ENCODE results near the gene SERPINB1.
"Not testable (repeated sequence)": the region's sequence is repeated elsewhere in the genome, so short reads cannot be mapped to it uniquely, and the experiment has no call there.

SERPINB1 gene

DNA sequence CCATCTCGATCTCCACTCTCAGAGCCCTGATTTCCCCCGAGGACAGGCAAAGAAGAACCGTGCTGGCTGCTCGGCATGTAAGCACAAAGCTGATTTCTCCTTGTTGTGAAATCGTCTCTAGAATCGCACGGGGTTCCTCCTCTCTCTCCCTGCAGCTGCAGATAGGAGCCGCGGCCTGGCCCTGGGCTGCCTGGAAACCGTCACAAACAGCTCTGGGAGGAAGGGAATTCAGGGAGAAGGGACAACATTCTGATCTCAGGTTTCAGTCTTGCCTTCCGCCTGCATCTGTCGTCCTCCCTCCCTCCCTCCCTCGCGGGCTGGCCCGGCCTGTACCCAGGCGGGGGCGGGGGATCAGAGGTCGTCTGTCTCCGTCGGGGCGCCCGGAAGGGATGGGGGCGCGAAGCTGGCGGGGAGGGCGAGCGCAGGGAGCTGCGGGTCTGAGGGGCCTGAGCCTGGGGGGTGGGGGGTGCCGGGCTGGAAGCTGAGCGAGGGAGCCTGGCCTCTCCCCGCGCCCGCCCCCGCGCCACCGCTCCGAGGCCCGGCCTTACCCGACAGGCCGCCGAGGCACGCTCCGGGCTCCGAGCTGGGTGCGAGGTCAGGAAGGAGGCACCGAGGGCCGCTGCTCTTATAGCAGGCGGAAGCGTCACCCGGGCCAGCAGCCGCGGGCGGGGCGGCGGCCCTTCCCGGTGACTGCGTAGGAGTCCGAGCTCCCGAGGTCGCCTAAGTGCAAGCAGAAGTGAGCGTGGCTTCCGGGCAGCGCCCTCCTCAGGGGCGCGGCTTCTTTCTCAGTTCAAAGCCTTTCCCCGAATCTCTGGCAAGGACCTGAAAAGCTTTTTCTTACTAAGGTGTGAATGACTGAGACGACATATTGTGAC is at the start of gene SERPINB1:
Gene SERPINB1, minus strand, starts transcription at position 600 of the 875 bp plus-strand sequence. CDS start 1,277 bp downstream, outside the sequence.
- DNase-seq: peak; percentile 95

DNA sequence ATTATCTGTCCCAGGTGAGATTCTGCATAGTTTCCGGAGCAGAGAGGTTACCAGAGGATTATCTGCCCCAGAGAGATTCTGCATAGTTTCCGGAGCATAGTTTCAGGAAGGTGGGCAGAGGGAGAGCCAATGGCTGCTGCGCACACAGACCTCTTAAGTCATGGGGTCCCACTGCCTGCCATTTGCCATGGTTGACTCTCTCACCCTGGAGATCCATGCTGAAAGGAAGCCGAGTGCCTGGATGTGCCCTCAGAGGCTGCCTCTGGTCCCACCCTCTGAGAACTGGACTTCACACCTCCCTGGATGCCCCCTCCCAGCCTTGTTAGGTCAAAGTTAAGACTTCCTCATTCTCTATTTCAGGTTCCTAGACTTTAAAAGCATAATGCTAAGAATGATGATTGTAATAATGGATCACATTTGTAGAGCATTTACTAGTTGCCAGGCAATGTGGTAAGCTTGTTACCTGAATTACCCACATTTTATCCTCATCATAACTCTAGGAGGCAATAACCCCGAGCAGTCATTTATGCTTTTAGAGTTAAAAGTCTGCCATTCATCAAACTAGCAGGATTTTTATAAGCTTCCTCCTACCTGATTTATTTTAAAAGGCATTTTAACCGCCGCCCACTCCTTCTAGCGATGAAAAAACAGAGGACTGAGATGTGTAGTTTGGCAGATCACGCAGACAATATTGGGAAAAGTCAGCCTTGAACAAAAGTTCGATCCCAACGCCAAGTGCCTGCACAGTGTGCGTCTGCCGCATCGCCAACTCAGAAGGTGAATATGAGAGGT is 49.5 kb upstream of the SERPINB1 start:
- no peak for DNase-seq

DNA sequence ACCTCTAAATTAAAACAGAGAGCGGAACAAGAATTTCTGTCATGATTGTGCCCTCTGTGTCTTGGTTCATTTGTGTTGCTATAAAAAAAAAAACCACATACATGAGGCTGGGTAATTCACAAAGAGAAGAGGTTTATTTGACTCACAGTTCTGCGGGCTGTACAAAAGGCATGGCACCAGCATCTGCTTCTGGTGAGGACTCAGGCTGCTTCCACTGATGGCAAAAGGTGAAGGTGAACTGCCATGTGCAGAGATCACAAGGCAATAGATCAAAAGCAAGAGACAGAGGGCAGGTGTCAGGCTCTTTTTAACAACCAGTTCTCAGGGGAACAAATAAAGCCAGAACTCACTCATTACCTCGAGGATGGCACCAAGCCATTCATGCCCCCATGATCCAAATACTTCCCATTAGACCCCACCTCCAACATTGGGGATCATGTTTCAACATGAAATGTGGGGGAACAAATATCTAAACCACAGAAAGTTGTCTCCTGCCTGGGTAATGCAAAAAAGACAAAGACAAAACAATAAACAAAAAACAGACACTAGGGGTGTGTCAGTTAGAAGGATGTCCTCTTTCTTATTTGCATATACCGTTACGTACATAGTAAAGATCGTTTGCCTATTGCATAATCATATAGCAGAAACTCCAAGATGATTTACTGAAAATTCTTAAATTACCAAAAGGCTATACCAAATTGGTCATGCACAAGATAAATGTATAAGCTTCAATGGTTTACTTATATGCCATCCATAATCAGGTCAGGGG is 44.5 kb upstream of the SERPINB1 start:
- DNase-seq: no peak

DNA sequence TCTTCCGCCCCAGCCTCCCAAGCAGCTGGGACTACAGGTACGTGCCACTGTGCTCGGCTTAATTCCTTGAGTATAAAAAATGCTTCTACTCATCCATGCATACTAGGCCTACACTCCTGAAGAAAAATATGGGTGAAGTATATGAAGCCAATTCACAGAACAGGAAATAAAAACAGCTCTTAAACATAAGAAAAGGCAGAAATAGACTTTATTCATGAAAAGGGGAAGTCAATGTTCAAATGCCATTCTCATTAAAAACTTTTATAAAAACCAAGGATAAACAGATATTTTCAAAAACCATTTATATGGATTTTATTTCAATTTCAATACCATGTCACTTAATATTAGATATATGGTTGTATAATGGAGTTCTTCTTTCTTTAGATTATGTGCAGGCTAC is 43.1 kb upstream of the SERPINB1 start:
- DNase-seq: no peak

DNA sequence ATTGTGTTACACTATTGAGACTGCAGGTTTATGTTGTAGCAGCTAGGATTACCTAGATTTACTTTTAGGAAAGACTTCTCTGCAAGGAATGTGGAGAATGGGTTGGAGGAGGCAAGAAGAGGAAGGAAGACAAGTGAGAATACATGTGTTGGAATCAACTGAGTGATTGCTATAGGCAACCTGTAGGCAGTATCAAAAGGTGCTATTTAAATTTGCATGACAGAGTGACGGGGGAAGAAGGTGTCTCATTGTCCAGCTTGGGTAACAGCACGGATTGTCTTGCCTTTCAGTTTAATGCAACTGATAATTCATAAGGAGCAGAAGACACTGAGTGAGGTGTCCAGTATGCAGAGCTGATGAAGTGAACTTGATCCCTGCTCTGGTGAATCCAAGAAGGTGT is 42.0 kb upstream of the SERPINB1 start:
- no peak for DNase-seq

DNA sequence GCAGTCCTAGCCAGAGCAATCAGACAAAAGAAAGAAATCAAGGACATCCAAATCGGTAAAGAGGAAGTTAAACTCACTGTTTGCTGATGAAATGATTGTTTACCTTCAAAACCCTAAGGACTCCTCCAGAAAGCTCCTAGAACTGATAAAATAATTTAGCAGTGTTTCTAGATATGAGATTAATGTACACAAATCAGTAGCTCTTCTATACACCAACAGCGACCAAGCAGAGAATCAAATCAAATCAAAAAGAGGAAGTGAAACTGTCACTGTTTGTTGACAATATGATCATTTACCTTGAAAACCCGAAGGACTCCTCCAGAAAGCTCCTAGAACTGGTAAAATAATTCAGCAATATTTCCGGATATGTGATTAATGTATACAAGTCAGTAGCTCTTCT is 39.8 kb upstream of the SERPINB1 start:
- peak; percentile 60 for DNase-seq

DNA sequence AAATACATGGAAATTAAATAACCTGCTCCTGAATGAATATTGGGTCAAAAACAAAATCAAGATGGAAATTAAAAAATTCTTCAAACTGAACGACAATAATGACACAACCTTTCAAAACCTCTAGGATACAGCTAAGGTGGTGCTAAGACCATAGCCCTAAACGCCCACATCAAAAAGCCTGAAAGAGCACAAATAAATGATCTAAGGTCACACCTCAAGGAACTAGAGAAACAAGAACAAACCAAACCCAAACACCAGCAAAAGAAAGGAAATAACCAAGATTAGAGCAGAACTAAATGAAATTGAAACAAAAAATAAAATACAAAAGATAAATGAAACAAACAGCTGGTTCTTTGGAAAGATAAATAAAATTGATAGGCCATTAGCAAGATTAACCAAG is 38.5 kb upstream of the SERPINB1 start:
- DNase-seq: not testable (repeated sequence)

DNA sequence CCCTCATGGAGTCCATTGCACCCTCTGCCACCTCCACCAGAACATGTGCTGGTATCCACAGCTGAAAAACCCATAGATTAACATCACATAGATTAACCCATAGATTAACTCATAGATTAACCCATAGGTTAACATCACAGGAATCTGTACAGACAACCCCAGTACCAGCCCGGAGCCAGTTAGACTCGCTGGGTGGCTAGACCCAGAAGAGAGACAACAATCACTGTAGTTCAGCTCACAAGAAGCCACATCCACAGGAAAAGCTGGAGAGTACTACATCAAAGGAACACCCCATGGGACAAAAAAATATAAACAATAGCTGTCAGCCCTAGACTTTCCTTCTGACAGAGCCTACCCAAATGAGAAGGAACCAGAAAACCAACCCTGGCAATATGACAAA is 36.3 kb upstream of the SERPINB1 start:
- DNase-seq: no peak

DNA sequence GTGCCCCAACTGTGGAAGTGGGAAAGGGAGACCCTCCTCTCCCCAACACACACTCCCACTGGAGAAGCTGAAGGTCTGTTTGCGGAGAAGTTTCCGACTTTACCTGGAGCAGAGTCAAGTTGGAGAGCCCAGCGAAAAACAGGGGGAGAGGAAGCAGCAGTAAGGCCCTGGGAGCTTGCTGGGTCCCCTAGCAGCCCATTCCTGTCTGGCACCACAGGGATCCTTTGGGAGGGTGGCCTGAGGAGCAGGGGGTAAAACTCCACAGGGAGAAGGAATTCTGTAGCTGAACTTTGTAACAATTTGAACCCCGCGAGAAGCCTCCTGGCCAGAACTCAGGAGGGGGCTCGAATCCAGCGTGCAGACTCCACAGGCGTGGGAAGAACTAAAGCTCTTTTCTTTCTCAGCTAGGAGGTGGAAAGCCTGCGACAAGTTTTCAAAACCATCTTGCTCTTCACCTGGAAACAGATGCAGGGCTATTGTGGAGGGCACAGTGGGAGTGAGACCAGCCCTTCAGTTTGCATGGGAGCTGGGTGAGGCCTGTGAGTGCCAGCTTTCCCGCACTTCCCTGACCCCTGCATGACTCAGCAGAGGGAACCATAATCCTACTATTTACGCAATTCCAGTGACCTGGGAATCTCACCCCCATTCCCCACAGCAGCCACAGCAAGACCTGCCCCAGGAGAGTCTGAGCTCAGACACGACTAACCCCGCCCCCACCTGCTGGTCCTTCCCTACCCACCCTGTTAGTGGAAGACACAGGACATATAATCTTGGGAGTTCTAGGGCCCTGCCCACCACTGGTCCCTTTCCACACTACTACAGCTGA is 35.6 kb upstream of the SERPINB1 start:
- no peak for DNase-seq

DNA sequence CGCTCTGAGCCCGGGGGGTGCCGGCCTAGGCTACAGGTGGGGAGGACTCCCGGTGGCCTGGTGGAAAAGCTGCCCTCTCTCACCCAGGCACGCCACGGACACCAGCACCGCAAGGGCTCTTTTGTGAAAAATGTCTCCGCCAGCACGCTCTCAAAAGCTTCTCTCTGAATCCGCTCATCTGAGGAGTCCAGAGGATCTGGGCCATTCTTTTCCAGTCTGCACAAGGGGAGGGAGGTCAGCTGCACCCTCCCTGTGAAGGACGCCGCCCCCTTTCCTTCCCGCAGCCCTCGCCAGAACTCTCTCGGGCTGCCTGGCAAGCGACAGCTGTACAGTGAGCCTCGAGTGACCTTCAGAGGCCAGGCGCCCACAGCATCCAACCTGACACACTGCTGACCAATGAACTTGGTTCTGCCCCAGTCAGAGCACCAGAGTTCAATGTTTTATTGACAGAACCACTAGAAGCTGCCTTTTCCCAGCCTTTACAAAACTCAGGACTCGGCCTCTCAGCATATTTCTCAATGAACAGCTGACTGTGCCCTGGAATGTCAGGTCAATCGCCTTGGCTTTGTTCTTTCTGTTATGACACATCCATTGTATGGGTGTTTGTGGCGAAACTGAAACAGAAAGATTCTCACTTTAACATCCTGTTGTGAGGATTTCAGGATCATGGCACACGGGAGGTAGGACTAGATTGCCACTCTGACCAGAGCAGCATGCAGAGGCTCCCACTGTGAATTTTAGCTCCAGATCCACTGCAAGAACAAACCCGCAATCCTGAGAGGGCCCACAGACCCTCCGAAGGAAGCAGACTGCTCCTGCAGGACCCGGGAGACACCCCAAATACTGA is 34.8 kb upstream of the SERPINB1 start:
- peak; percentile 42 for DNase-seq

DNA sequence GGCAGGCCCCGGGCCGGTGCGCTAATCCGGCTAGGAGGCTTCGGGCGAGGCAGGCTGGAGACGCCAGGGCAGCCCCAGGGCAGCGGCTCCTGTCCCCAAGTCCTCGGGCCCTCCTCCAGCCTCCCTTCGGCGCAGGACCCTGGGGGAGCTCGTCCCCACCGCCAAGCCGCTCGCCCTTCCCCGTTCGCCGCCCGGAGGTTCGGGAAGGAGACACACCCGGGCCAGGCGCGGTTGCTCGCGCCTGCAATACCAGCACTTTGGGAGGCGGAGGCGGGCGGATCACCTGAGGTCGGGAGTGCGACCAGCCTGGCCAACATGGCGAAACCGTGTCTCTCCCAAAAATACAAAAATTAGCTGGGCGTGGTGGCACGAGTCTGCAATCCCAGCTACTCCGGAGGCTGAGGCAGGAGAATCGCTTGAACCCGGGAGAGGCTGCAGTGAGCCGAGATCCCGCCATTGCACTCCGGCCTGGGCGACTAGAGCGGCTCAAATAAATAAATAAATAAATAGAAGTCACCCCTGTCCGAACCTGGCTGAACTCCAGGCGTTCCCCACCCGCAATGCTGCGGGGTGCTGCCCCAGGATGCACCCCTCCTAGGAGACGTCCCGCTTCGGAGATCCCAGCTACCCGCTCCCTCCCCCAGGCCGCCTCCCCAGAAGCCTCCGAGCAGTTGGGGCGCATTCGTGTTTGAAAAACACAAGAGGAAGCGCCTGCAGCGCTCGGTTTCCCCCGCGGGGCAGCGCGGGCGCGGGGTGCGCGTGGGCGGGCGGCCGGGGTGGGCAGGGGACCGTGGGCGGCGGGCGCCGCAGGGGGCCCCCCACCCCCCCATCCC is 33.9 kb upstream of the SERPINB1 start:
- DNase-seq: peak; percentile 61

DNA sequence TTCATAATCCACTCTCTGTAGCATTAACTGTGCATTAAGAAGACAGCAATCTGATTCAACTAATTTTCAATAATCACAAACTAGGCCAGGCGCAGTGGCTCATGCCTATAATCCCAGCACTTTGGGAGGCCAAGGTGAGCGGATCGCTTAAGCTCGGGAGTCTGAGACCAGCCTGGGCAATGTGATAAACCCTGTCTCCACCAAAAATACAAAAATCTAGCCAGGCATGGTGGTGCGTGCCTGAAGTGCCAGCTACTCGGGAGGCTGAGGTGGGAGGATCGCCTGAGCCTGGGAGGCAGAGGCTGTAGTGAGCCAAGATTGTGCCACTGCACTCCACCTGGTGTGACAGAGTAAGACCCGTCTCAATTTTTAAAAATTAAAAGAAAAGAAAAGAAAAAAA is 32.0 kb upstream of the SERPINB1 start:
- DNase-seq: no peak

DNA sequence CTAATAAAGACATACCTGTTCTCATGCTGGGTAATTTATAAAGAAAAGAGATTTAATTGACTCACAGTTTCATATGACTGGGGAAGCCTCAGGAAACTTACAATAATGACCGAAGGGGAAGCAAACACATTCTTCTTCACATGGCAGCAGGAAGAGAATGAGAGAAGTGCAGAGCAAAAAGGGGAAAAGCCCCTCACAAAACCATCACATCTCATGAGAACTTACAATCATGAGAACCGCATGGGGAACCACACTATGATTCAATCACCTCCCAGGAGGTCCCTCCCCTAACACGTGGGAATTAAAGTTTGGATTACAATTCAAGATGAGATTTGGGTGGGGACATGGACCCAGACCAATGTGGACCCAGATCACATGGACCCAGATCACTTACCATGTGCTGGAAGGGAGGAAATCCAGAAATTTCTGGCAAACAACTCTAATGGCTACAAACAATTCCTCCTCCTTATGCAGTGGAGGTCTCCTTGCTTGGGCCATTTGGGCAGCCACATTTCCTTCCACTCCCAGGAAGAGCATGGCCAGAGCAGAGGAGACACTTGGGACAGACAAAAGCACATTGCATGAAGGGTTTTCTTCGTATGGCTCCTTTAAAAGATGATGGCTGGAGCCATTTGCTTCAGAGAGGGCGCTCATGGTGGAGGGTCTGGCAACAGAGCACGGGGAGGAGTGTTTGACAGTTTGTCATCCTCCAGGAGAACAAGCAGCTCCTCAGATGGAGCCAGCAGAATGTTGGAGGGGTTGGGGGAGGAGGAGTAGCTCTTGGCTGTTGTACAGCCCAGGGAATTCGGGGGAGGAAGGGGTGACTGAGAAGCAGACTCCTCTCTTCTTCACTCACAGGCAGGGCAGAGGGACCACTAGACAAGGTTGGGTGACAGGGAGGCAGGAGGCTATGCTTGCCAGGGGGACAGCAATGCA is 31.0 kb upstream of the SERPINB1 start:
- no peak for DNase-seq

DNA sequence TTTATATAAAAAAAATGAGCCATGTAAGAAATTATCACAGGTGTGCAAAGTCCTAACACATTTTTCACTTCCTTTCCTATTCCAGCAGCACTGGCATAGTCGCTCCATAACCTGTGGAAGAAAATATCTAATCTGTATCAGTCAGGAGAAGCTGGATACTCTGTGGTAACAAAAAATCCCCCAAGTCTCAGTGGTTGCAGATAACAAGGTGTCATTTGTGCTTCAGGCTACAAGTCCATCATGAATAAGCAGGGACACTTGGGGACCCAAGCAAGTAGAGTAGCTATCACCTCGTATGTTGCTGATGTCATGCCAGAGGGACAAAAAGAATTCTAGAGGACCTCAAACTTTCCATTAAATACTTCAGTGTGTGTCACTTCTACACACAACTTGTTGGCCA is 30.3 kb upstream of the SERPINB1 start:
- DNase-seq: no peak

DNA sequence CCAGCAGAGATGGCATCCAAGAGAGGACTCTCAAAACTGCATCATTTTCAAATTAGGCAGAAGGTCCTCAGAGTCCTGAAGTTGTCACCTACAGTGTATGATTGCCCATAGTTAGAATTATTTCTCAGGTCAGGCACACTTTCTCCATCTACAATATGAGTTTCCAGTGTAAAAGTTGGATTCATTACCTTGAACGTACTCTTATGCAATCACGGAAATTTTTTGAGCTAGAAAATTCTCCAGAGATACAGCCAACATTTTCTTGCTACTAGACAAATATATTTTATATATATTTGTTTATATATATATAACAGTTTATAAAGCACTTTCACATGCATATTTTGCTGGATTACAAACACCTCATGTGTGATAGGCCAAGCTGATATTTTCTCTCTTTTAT is 29.4 kb upstream of the SERPINB1 start:
- no peak for DNase-seq

DNA sequence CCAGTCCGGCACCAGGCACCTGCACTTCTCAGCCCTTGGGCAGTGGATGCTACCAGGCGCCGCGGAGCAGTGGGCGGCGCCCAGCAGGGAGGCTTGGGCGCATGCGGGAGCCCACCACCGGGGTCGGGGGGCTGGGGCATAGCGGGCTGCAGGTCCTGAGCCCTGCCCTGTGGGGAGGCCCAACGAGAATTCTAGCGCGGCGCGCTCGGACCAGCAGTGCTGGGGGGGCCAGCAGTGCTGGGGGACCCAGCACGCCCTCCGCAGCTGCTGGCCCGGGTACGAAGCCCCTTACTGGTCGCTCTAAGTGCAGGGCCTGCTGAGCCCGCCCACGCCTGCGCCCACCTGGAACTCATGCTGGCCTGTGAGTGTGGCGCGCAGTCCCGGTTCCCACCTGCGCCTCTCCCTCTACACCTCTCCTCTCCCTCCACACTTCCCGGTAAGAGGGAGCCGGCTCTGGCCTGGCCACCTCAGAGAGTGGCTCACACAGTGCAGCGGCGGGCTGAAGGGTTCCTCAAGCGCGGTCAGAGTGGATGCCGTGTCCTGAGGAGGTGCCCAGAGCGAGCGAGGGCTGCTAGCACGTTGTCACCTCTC is 28.5 kb upstream of the SERPINB1 start:
- DNase-seq: no peak

DNA sequence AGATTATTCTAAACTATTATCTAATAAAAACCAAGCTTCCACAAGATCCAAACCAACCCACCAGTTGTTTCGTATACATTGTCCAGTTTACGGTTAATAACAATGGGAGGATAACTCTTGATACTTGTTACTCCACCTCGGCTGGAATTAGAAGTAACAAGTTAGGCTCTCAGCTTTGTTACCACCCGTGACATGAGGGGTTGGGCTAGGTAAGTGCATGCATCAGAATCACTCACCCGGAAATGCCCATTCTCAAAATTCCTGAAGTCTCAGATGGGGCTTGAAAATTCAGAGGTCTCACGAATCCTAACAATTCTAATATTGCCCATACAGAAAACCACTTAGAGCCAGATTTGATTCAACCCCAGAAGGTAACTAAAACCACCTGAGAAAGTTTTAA is 27.0 kb upstream of the SERPINB1 start:
- DNase-seq: no peak

DNA sequence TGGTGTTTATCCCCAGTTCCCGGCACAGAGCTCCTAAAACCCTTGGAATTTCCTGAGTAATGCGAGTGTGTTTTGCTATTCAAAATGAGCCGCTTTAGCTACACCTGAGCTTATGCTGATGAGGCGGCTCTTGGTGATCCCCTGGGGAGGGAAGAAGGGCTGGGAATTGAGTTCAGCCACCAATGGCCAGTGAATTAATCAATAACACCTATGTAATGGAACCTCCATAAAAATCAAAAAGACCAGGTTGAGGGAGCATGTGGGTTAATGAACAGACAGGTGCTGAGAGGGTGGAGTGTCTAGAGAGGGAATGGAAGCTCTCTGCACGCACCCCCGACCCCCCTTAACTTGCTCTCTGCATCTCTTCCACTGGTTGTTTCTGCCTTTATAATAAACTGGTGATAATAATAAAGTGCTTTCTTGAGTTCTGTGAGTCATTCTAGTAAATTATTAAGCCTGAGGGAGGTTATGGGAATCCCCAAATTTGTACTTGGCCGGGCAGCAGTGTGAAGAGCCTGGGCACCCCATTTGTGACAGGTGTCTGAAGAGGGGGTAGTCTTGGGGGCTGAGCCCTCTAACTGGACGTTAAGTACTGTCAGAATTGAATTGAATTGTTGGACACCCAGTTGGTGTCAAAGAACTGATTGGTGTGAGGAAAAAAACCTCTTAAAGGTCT is 24.6 kb upstream of the SERPINB1 start:
- DNase-seq: no peak
